Endothelial cell of umbilical vein (primary cell): ENCODE data around the gene HSFX3. TPM values are rescaled to one million over a fixed set of nuclear protein-coding genes. Genes with fewer than 3 reads are reported as not detected.

Experiments
- BruUV-seq: library from RNA; stranded (reverse); fragments of 400-500 nt; replicated peaks from 2 replicates; lab custom pipeline; 2021; lab: Mats Ljungman, UMichigan
- CTCF ChIA-PET: fragments of 300-600, 350-600 bp; sonication (Branson Sonifier 250); formaldehyde crosslinking; loops from one replicate; lab custom pipeline; 2021; ENCODE audit warnings: antibody characterized with exemption, inconsistent platforms; lab: Charles Lee
- POLR2A ChIA-PET: fragments of 300-600, 350-600 bp; sonication (Branson Sonifier 250); formaldehyde crosslinking; loops from one replicate; lab custom pipeline; 2021; ENCODE audit warnings: antibody characterized with exemption, inconsistent platforms; lab: Charles Lee
- DNase-seq: peaks from one replicate; pipeline ENCODE4 v3.0.0-alpha.2; 2011; ENCODE audit warnings: low read depth, low spot score
- FAIRE-seq: peaks from 2 replicates; lab custom pipeline; 2011; peaks lifted over from hg19 to GRCh38; lab: Jason Lieb, UNC
- H2AFZ ChIP-seq: 2 replicates; pipeline ENCODE4 v1.6.0; 2012; ENCODE audit warnings: low read depth, low read length, control low read depth, inconsistent platforms
- H3K27ac ChIP-seq: 2 replicates; pipeline ENCODE4 v1.5.1; 2011; ENCODE audit warnings: low read depth, mild to moderate bottlenecking, control low read depth, low read length, moderate library complexity; ENCODE audit not compliant: insufficient read depth
- H3K27me3 ChIP-seq, 2 experiments: 2 replicates each; pipeline versions ENCODE4 v1.6.0 to v1.6.1; 2011; ENCODE audit warnings: low read length in 2 of 2, mixed read lengths in 1 of 2; ENCODE audit not compliant: control insufficient read depth in 2 of 2, insufficient read depth in 2 of 2
- H3K36me3 ChIP-seq, 2 experiments: 2 replicates in 1 of 2; 3 replicates in 1 of 2; pipeline ENCODE4 v1.5.1; 2011; ENCODE audit warnings: low read length in 2 of 2, mild to moderate bottlenecking in 1 of 2, moderate library complexity in 1 of 2; ENCODE audit not compliant: control insufficient read depth in 2 of 2, insufficient read depth in 2 of 2; ENCODE audit errors: extremely low read depth in 1 of 2
- H3K4me1 ChIP-seq: 3 replicates; pipeline ENCODE4 v1.5.1; 2011; ENCODE audit warnings: mild to moderate bottlenecking, low read length; ENCODE audit not compliant: control insufficient read depth, insufficient read depth; ENCODE audit errors: extremely low read depth
- H3K4me2 ChIP-seq: 2 replicates; pipeline ENCODE4 v1.6.1; 2011; ENCODE audit warnings: low read length, control low read depth, mixed read lengths; ENCODE audit not compliant: insufficient read depth
- H3K4me3 ChIP-seq, 3 experiments: fragments of 200-600 bp in 1 of 3; sonication (generic), shearing (Covaris generic) in 1 of 3; replicated peaks in 1 of 3; 2 replicates each; pipeline ENCODE4 v1.5.1; 2011 to 2016; ENCODE audit warnings: control low read depth in 3 of 3, low read length in 3 of 3, mild to moderate bottlenecking in 2 of 3, inconsistent platforms in 1 of 3, low read depth in 1 of 3, moderate library complexity in 1 of 3; ENCODE audit not compliant: insufficient read depth in 1 of 3
- H3K79me2 ChIP-seq: 2 replicates; pipeline ENCODE4 v1.6.0; 2012; ENCODE audit warnings: low read length, inconsistent platforms; ENCODE audit not compliant: control insufficient read depth, insufficient read depth
- H3K9ac ChIP-seq: replicated peaks from 2 replicates; pipeline ENCODE3; 2011; ENCODE audit warnings: low read length, control low read depth; ENCODE audit not compliant: insufficient read depth; ENCODE audit errors: extremely low read depth
- H3K9me1 ChIP-seq: replicated peaks from 3 replicates; pipeline ENCODE4 v1.6.0; 2011; ENCODE audit warnings: mild to moderate bottlenecking, low read length; ENCODE audit not compliant: control insufficient read depth, insufficient read depth; ENCODE audit errors: extremely low read depth
- H3K9me3 ChIP-seq: replicated peaks from 2 replicates; pipeline ENCODE4 v1.5.1; 2012; ENCODE audit warnings: low read length, inconsistent platforms; ENCODE audit not compliant: control insufficient read depth, insufficient read depth
- H4K20me1 ChIP-seq: replicated peaks from 2 replicates; pipeline ENCODE3; 2011; ENCODE audit warnings: mild to moderate bottlenecking, low read length; ENCODE audit not compliant: control insufficient read depth, insufficient read depth; ENCODE audit errors: extremely low read depth
- CTCF ChIP-seq, 2 donors: IDR thresholded peaks; 1 replicate in 1 of 2; 2 replicates in 1 of 2; pipeline ENCODE4 v1.5.1; 2011; ENCODE audit warnings: low read length in 2 of 2, mild to moderate bottlenecking in 2 of 2, moderate library complexity in 2 of 2, control low read depth in 1 of 2, inconsistent platforms in 1 of 2, low read depth in 1 of 2; ENCODE audit not compliant: insufficient read depth in 1 of 2; ENCODE audit errors: extremely low read depth in 1 of 2
- FOS ChIP-seq: IDR thresholded peaks from 2 replicates; pipeline ENCODE4 v1.6.1; 2011; ENCODE audit warnings: mild to moderate bottlenecking, low read length, moderate library complexity, borderline replicate concordance; ENCODE audit not compliant: insufficient read depth
- MYC ChIP-seq: IDR thresholded peaks from one replicate; pipeline ENCODE4 v1.6.1; 2011; ENCODE audit warnings: mild to moderate bottlenecking, low read depth, low read length
- POLR2A ChIP-seq: IDR thresholded peaks from 2 replicates; pipeline ENCODE4 v1.6.1; 2012; ENCODE audit warnings: low read depth, mild to moderate bottlenecking, control low read depth, low read length
- POLR2AphosphoS5 ChIP-seq: IDR thresholded peaks from 2 replicates; pipeline ENCODE4 v1.6.1; 2012; ENCODE audit warnings: low read depth, mild to moderate bottlenecking, control low read depth, low read length, moderate library complexity; ENCODE audit not compliant: insufficient read depth
- dilution Hi-C: fragments of 300-500 bp; cut with MboI; formaldehyde crosslinking; loops from one replicate; pipeline ENCODE4 v1.15.0; 2019; ENCODE audit warnings: low sequenced_read_pairs; ENCODE audit not compliant: extremely low pct_ligation_motif_present
- intact Hi-C: fragments of 100-400 bp; cut with micrococcal nuclease; formaldehyde crosslinking; loops from one replicate; pipeline ENCODE4 v1.10.0; 2022
- polyA plus RNA-seq, 4 experiments: library from polyadenylated mRNA; depleted of rRNA in 3 of 4; stranded (reverse) in 3 of 4; unstranded in 1 of 4; fragments of >200 nt; gene quantifications; 2 replicates each; pipeline versions ENCODE4 v1.2.1 to v1.2.3, GENCODE V29; 2011 to 2012; ENCODE audit warnings: missing spikeins in 1 of 4
- total RNA-seq: library from RNA; stranded (reverse); gene quantifications from 2 replicates; pipeline ENCODE4 v1.2.3, GENCODE V29; 2021

The HSFX3 gene
- total and polyA plus RNA-seq, 2 donors (not counting 3 experiments of a cell fraction or from before 2014, with no cell fraction given): not detected

GRCh38 chrX:149511081-149511480 is 38.6 kb downstream of the HSFX3 start:
- no peaks in the 10 kb centered on the region for H3K9me3 ChIP-seq
- H2AFZ ChIP-seq: no peak overlapping the region
- no peak overlapping the region for H3K4me3 ChIP-seq
- H4K20me1 ChIP-seq: no peaks in the 10 kb centered on the region
- TF ChIP-seq POLR2A: no peak
- no peak for TF ChIP-seq CTCF (IDR thresholded peaks at IDR 0.05; ENCODE audit: extremely low read depth in 1 of 2, insufficient read depth in 1 of 2, low read depth in 1 of 2, low read length in 2 of 2)
- no peak for TF ChIP-seq POLR2AphosphoS5
- ChIA-PET POLR2A (no interaction called here), CTCF (interaction anchor here (1.1 kb wide), 1 partner anchor 17 kb away, joined by 3 read pairs; no protein-coding TSS in a partner anchor)
- no peak overlapping the region for H3K4me2 ChIP-seq
- H3K27ac ChIP-seq: no peak overlapping the region
- no peaks in the 10 kb centered on the region for H3K9me1 ChIP-seq
- dilution Hi-C loops: no loop called here
- H3K4me1 ChIP-seq: peaks cover 19% of the 10 kb centered on the region
- intact Hi-C loops: no loop called here
- H3K27me3 ChIP-seq: peaks cover 0 to 2% of the 10 kb centered on the region in 2 experiments
- no peak for DNase-seq
- FAIRE-seq: no peak
- no peaks in the 10 kb centered on the region for H3K79me2 ChIP-seq
- H3K36me3 ChIP-seq: no peaks in the 10 kb centered on the region
- no peak overlapping the region for H3K9ac ChIP-seq
- BruUV-seq: no TSS peak

GRCh38 chrX:149510386-149510785 is 39.3 kb downstream of the HSFX3 start:
- Histone ChIP-seq H3K4me3 (no peak overlapping the region), H3K27me3 (peaks cover 0 to 2% of the 10 kb centered on the region in 2 experiments), H4K20me1 (no peaks in the 10 kb centered on the region), H3K9me1 (no peaks in the 10 kb centered on the region), H3K79me2 (no peaks in the 10 kb centered on the region), H3K9me3 (no peaks in the 10 kb centered on the region), H3K4me1 (peaks cover 25% of the 10 kb centered on the region), H3K27ac (no peak overlapping the region), H2AFZ (no peak overlapping the region), H3K36me3 (no peaks in the 10 kb centered on the region), H3K9ac (no peak overlapping the region), H3K4me2 (no peak overlapping the region)
- FAIRE-seq: no peak
- peak in 1 of 2 donors; percentile 28 for TF ChIP-seq CTCF (IDR thresholded peaks at IDR 0.05; ENCODE audit: extremely low read depth in 1 of 2, insufficient read depth in 1 of 2, low read depth in 1 of 2, low read length in 2 of 2)
- no peak for TF ChIP-seq MYC
- TF ChIP-seq FOS: no peak
- ChIA-PET CTCF (interaction anchor here (1.1 kb wide), 1 partner anchor 17 kb away, joined by 3 read pairs; no protein-coding TSS in a partner anchor), POLR2A (no interaction called here)
- dilution Hi-C loops: no loop called here
- peak; percentile 5 for DNase-seq
- BruUV-seq: no TSS peak
- intact Hi-C loops: no loop called here
